Activated CD4-positive, CD25-positive, alpha-beta regulatory T cell treated with anti-CD3 and anti-CD28 coated beads, Interleukin-2, amount 50 U/mL, for 16 hours (primary cell): ENCODE data around the gene WNT2.
"Not testable (repeated sequence)": the region's sequence is repeated elsewhere in the genome, so short reads cannot be mapped to it uniquely, and the experiment has no call there.

Source experiments
- DNase-seq: peaks from one replicate; pipeline ENCODE4 v3.0.0-alpha.2; 2020; ENCODE audit warnings: low read depth, low spot score

WNT2 gene

DNA sequence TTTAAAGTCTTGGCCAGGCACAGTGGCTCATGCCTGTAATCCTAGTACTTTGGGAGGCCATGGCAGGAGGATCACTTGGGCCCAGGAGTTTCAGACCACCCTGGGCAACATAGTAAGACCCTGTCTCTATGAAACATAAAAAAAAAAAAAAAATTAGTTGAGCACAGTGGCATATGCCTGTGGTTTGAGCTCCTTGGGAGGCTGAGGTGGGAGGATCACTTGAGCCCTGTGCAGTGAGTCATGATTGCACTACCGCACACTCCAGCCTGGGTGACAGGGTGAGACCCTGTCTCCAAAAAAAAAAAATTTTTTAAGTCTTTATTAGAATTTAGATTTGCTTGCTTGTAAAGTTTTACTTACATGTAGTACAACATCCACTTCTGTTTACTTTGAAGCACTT, 14.0 kb downstream of the WNT2 start:
- DNase-seq, result no peak

DNA sequence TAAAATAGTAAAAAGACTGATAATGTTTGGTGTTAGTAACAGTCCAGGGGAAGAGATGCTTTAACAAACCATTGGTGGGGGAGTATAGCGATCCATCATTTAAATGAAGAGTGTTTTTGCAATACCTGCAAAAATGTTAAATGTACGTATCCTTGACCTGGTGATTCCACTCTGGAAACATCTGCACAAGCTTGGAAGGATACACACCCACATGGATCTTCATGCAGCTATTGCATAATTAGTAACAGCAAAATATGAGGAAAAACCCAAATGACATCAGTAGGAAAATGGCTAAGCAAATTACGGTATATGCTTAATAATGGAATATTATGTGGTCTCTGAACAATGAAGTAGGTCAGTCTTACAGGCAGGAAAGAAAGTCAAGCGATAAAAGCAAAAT, 20.5 kb downstream of the WNT2 start:
- DNase-seq, result no peak

DNA sequence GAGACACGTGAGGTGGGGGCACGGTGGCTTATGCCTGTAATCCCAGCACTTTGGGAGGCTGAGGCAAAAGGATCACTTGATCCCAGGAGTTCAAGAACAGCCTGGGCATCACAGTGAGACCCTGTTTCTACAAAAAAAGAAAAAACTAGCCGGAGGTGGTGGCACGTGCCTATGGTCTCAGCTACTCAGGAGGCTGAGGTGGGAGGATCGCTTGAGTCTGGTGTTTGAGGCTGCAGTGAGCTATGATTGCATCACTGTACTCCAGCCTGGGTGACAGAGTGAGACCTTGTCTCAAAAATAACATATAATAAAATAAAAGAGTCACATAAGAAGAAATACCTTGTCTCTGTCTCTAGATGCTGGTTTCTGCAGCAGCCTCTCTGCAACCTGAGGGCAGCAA, 22.4 kb downstream of the WNT2 start:
- DNase-seq, result not testable (repeated sequence)

DNA sequence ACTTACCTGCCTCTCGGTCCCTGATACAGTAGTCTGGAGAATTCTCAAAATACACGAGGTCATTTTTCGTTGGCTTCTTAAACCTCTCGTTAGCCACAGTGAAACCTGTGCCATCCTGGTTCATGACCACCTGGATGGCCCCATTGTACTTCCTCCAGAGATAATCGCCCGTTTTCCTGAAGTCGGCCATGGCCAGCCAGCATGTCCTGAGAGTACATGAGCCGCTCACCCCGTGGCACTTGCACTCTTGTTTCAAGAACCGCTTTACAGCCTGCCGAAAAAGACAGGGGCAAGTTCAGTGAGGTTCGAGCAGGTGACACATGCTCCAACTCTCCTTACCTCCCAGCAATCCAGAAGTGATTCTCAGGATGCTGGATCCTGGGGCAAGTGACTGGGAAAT, 25.3 kb downstream of the WNT2 start:
- no peak for DNase-seq

DNA sequence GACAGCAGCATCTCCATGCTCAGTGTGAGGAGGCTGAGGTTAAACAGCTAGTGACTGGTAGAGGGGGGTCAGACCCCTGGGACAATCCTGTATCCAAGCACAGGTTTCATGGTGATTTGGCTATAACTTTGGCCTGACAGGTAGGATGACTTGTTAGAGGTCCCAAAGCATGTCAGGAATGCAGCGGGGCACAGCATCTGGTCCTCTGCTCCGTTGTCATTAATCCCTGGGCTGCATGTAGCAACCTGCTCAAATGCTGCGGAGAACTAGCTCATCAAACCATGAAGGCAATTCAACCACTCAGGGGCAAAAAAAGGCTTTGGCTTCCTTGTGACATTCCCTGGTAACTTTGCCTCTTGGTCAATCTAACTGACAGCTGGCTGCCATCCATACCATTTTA, 26.8 kb downstream of the WNT2 start:
- no peak for DNase-seq

DNA sequence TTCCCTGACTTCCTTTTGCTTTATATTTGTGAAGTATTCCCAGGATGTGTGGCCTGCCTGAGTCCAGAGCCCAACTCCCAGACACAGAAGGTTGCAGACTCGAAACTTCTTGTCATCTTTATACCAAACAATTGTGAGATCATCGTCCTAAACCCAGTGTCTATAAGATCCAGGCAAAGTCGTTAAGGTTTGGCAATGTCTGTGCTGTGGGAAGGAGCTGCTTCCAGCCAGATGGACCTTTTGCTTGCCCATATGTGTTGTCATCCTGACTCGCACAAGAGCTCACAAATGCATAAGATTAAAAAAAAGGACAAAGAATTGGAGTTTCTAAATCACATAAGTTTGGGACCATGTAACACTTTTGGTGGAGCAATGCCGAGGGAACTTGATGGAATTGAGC, 37.0 kb downstream of the WNT2 start:
- DNase-seq, result no peak

DNA sequence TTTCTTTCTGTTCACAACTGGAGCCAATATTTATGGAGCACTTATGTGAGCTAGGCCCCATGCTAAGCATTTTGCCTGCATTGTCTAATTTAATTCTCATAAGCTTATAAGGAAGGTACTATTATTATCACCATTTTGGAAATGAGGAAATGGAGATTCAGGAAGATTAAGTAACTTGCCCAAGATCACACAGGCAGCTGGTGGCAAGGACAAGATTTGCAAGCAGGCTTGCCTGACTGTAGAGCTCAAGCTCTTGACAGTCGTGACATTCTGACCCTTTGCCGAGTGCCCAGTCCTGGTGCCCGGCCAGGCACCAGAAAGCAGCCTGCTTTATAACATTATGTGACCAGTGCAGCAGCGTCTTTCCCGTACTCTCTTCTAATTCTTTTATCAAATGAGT, 38.2 kb downstream of the WNT2 start:
- DNase-seq, result no peak

DNA sequence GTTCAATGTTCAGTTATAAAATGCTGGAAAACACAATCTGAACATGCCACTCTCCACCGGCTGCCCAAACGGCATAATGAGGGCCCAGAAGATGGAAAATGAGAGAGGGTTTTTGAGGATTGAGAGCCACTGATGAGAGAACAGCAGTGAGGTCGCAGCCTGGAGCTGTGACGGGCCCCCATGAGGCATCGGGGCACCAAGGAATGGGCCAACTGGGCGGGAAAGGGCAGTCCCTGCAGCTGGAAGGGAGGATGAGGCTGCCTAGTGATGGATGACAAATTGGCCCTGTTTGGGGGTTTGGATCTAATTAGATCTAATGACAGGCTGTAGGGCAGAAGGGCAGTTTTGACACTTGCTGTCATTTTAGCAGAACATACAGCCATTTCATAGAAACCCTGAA, 39.1 kb downstream of the WNT2 start:
- no peak for DNase-seq

DNA sequence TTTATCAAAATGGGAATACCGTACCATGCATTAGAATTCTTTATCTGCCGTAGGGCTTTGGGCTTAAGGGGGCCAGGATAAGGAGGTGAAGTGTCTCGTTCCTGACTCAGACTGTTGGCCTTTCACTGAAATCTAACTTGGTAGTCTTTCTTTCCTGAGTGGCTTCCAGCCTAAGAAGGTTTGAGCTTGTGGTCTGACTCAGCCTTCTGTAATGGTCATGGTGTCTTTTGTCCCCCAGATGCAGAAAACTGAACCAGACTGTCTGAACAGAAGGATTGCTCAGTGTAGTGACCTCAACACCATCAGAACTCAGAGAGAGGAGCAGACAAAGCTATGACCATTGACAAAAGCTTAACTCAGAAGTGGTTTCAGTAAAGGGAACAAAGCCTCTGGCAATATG, 39.5 kb downstream of the WNT2 start:
- no peak for DNase-seq

DNA sequence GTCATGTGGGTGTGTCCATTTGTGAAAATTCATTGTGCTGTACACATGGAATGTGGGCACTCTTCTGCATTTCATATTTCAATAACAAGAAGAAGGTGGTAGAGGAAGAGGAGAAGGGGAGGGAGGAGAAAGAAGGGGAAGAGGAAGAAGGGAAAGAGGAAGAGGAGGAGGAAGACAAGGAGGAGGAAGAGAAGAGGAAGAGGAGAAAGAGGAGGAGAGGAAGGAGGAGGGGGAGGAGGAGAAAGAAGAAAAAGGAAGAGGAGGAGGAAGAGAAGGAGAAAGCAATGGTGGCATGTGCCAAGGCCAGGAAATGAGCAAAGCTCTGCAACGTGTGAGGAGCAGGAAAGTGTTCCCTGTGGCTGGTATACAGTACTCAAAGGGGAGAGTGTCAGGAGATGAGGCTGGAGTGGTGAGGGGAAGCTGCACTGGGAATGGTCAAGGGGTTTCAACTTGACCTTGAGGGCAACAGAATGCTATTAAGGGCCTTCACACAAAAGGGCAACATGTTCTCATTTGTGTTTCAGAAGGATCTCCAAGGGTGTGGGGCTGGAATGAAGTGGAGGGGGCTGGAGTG, 40.5 kb downstream of the WNT2 start:
- no peak for DNase-seq

DNA sequence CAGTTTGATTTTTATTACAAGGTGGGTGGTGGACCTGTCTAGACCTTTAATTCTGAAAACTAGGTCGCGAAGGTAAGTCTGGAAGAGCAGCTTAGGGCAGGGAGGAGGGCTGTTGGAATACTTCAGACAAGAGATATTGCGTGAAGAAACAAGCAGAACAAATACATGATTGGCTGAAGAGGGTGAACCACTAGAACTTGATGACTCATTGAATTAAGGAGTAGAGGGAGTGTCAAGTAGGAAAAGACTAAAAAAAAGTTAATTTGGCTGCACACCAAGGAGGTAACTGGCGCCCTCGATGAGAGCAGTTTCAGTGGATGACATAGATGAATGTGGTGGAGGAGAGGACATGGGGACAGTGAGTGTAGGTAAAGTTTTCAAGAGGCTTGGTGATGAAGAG, 41.3 kb downstream of the WNT2 start:
- DNase-seq, result no peak

DNA sequence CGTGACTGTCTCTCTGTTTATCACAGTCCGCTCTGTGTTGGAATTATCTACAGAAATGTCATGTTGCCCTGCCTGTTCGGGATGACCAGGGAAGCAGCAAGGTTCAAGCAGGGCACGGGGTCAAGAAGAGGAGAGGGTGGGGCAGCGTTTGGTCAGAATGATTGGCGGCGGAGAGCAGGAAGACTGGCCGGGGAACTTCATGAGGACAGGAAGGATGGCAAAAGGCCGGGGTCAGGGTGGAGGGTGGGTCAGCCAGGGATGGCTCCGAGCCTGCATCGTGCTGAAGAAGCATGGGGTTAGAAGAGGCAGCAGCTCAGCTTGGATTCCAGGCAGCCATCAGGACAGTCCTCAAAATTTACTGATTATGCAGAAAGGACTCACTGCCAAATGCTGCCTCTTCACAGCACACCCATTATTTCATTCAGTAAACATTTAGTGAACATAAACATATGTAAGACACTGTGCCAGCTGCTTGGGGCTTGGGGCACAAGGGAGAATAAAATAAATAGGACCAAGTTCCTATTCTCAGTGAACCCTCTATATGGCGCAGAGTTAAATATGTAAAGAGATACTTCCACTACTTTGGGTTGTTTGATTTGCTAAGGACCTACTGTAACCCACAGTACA, 42.8 kb downstream of the WNT2 start:
- DNase-seq, result no peak

DNA sequence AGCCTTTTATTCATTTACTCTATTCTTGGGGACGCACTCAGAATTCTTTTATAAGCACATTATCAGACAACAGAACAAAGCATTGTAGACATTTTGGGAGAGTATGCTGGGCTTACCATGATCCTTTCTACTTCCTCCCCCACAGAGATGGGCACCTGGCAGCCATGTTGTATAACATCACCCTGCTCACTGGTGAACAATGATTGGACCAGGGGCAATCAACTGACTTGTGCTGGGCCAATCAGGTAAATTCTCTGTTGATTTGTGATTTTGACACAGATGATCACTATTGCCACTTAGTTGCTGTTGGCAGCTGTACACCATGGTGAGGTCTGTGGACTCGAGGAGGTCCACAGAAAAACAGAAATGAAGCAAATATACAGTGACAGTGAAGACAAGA, 43.7 kb downstream of the WNT2 start:
- no peak for DNase-seq

DNA sequence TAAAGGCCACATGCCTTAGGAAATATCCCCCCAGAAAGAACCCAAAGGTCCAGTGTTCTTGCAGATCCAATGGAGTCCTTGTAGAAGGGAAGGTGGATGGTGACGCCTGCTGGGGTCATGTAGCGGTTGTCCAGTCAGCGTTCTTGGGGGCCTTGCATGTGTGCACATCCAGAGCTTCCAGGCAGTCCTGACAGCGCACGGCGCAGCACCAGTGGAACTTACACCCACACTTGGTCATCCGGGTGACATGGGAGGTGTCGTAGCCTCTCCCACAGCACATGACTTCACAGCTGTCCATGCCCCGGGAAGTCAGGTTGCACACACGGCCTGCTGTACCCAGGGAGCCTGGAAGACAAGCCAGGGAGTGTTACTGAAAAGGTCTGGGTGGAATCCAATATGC, 44.8 kb downstream of the WNT2 start:
- no peak for DNase-seq

DNA sequence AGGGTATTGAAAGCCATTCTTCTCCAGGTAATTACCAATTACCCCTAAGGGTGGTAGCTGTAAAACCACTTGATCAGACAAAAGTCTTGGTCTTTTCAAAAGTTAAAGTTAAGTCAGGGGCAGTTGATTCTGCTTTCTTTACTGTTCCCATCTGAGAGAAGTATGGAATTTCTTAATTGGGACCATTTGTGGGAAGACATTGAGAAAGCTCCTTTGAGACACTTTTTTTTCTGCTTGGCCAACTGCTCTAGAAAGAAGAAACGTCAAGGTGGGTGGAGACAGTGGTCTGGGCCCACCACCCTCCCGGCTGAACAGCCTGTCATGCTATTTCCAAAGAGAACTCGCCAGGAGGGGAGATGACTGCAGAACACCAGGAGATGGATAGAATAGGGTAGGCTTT, 45.3 kb downstream of the WNT2 start:
- DNase-seq, result no peak

DNA sequence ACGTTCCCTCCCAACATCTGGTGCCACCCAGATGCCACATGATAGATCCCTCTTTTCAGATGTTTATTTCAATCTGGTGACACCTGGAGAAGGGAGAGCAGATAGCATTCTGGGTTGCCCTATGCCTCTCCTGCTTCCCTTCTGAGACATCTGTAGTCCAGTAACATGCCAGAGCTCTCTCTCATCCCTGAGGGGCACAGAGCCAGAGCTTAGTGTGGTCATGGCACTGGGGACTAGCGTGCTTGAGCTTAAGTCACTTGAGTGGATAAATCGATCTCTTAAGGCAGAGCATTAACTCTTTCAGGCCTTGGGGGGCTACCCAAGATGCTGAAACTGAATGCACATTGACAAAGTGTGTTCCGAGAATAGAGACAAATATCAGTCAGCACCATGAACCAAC, 47.9 kb downstream of the WNT2 start:
- DNase-seq, result no peak

DNA sequence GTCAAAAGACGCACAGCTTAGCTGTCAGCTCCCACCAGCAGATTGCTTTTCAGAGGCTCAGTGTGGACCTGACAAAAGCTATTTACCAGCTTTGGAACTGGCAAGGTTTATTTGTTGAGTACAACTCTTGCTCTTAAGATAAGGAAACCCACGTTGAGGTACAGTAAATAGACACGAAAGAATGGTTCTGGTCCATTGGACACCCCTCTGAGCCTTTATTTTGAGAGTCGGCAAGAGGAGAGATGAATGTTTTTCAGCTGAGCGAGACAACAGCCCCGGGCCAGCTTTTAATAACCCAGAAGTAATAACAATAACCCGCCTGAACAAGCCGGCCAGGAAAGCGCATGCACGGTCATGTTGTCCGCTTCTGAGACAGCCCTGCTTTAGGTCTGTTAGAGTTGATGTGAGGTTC, 49.0 kb downstream of the WNT2 start:
- DNase-seq, result no peak

DNA sequence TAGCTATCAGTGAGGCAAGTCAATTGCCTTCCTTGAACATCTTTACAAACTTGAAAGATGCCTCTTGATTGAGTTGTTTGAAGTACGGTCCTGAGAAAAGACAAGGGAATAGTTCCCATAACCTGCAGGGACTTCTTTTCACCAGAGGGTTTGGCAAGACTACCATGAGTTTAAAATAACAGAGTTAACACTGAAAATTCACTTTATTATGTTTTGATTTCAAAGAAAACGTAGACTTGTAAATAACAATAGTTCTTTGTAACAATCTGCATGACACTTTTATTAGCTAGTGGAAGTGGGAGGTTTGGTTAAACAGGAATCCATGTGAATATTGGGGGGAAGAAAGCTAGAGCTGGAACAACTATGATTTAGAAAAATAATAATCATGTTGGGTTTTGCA, 49.5 kb downstream of the WNT2 start:
- DNase-seq, result no peak

DNA sequence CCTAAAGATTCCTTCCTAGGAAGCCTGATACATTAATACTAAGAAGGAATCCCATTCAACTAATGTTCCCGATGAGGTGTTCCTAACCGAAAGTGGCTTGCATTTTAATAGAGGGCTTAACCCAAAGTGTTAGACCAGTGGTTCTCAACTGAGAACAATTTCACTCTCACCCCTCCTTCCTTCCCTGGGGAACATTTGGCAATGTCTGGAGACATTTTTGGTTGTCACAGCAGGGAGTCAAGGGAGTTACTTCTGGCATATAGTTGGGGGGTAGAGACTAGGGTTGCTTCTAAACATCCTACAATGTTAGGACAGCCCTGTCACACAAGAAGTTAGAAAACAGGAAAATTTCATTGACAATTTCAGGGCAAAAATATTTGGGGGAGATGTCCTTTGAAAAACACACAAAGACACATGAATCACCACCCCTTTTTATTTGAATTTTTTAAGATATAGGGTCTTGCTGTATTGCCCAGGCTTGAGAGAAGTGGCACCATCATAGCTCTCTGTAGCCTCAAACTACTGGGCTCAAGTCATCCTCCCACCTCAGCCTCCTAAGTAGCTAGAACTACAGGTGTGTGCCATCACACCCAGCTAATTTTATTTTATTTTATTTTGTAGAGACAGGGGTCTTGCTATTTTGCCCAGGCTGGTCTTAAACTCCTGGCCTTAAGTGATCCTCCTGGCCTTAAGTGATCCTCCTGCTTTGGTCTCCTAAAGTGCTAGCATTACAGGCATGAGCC, 50.7 kb downstream of the WNT2 start:
- DNase-seq, result no peak

DNA sequence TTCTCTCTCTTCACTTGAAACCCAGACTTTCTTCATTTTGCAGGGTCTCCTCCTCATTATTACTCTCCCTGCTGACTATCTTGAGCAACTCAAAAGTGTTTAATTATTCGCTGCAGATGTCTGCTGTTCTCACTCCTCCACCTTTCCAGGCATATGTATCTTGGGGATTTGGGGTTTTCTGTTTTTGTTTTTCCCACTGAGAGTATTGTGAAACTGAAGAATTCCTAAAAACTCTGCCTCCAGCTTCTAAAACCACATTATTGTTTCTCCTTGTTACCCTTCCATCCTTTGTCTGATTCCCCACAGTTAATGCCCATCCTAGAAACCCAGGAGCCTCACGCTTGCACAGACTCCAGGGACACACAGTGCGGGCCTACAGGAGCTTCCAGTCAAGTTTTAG, 51.3 kb downstream of the WNT2 start:
- no peak for DNase-seq

DNA sequence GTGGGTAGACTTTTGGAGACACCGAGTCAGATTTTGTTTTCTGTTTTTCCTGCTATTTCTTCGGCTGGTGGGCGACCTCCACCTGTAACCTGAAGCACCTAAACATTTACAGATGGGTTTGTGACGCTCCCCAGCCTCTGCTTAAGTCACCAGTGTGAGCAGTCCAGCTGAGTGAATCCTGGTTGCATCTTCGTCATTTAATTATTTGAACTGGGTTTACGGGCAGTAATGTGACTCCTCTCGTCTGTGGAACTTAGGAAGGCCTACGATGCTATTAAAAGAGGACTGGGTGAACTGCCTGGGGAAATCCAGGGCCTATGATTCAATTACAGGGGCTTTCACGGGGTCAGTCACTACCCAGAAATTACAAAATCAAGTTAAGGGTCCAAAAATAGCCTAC, 52.5 kb downstream of the WNT2 start:
- DNase-seq, result no peak

DNA sequence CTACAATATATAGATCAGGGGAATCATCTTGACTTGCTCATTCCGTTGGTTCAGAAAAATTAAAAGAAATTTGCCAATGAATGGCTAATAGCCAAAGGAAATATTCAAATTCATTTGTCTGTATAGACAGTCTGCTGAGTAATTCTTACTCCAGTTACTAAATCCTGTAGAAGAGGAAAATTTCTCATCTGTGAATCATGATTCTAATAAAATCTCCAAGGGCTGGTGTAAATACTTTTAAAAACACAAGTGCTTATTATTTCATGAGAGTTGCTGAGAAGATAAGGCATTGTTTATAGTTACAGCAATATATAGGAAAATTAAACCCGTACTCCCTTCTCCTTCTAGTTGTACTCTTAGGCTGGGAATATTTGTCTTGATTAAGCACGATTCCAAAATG, 53.0 kb downstream of the WNT2 start:
- no peak for DNase-seq

DNA sequence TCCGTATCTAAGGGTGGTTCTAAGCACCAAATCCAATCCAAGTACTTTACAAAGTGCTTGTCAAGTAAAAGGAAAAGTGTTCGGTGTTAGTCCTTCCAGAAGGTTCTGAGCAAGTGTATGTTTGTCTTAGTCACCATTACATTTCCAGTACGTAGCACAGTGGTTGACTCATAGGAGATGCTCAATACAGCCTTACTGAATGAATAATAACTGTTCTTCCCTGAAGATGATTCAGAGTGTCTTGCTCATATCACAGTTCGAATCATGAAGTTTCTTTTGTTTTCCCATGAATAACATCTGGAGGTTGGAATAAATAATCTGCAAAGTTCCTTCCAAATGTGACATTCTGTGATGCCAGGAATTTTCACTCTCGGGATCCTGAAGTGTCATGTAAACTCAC, 53.4 kb downstream of the WNT2 start:
- no peak for DNase-seq
